Glutamatergic neuron (in vitro differentiated cells): ENCODE data around the gene DHX34. TPM values are rescaled to one million over a fixed set of nuclear protein-coding genes. Genes with fewer than 3 reads are reported as not detected.
A peak's percentile ranks its signal among the peaks of the same experiment; 100 is the strongest.

Experiments
- DNase-seq: peaks from one replicate; pipeline ENCODE4 v3.0.0; 2022
- H3K27ac Mint-ChIP-seq: one replicate; pipeline ENCODE4 v1.8.0; 2020; ENCODE audit warnings: mild to moderate bottlenecking, mixed read lengths, inconsistent platforms; ENCODE audit not compliant: unreplicated experiment
- H3K27me3 Mint-ChIP-seq: one replicate; pipeline ENCODE4 v1.8.0; 2020; ENCODE audit warnings: mild to moderate bottlenecking, moderate library complexity, mixed read lengths, inconsistent platforms; ENCODE audit not compliant: unreplicated experiment
- H3K36me3 Mint-ChIP-seq: one replicate; pipeline ENCODE4 v1.8.0; 2020; ENCODE audit warnings: mild to moderate bottlenecking, mixed read lengths, inconsistent platforms; ENCODE audit not compliant: unreplicated experiment
- H3K4me1 Mint-ChIP-seq: one replicate; pipeline ENCODE4 v1.8.0; 2020; ENCODE audit warnings: mild to moderate bottlenecking, low read depth, mixed read lengths, inconsistent platforms; ENCODE audit not compliant: unreplicated experiment
- H3K4me3 Mint-ChIP-seq: one replicate; pipeline ENCODE4 v1.8.0; 2020; ENCODE audit warnings: mild to moderate bottlenecking, mixed read lengths, inconsistent platforms; ENCODE audit not compliant: unreplicated experiment
- H3K9me3 Mint-ChIP-seq: one replicate; pipeline ENCODE4 v1.8.0; 2020; ENCODE audit warnings: mild to moderate bottlenecking, moderate library complexity, mixed read lengths, inconsistent platforms; ENCODE audit not compliant: unreplicated experiment
- CTCF ChIP-seq: fragments of 200-600 bp; sonication (generic); IDR thresholded peaks from one replicate; pipeline ENCODE4 v1.5.0; 2021; ENCODE audit not compliant: partially characterized antibody, unreplicated experiment
- total RNA-seq: library from RNA; stranded (reverse); fragmentation: NEBNext Ultra II Directional; extraction: Animal tissue kit (Norgen Biotek cat#: 25700); gene quantifications from one replicate; pipeline ENCODE4 v1.2.1, GENCODE V29; 2021; ENCODE audit not compliant: unreplicated experiment

Gene DHX34
- total RNA-seq, 1 donor from 2014 or later: 119 TPM

- H3K27me3 Mint-ChIP-seq: peaks cover 20% of the 10 kb centered on the region
- no peak for TF ChIP-seq CTCF
- peaks cover 16% of the 10 kb centered on the region for H3K36me3 Mint-ChIP-seq
Observed at GRCh38 chr19:47404334-47405196, 55.5 kb downstream of the DHX34 start.

DNA sequence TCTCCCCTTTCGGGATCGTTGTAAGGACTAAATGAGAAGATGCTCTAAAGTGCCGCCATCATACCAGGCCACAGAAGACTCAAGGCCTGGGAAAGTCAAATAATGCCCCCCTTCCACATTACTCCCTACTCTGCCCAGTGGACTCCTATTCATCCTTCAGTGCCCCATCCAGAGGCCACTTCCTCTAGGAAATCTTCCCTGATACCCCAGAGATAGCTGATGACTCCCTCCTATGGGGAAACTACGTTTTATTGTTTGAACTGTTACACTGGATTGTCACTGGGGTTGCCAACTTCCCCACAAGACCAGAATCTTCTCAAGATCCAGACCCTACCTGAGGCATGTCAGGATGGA lies 56.1 kb downstream of the DHX34 start:
- peaks cover 20% of the 10 kb centered on the region for H3K27me3 Mint-ChIP-seq
- no peak for DNase-seq
- no peak overlapping the region for H3K4me3 Mint-ChIP-seq
- peaks cover 6% of the 10 kb centered on the region for H3K4me1 Mint-ChIP-seq
- H3K27ac Mint-ChIP-seq: no peak overlapping the region
- H3K9me3 Mint-ChIP-seq: peaks cover 11% of the 10 kb centered on the region
- no peak for TF ChIP-seq CTCF
- H3K36me3 Mint-ChIP-seq: peaks cover 16% of the 10 kb centered on the region

More at GRCh38 chr19:47404334-47405196, 55.5 kb downstream of the DHX34 start:
- Mint-ChIP-seq H3K4me1 (peaks cover 6% of the 10 kb centered on the region), H3K4me3 (peak overlapping the region; percentile 34), H3K27ac (no peak overlapping the region), H3K9me3 (peaks cover 11% of the 10 kb centered on the region)
- no peak for DNase-seq

- Mint-ChIP-seq H3K4me1 (peaks cover 6% of the 10 kb centered on the region), H3K27ac (no peak overlapping the region), H3K4me3 (peak overlapping the region; percentile 4), H3K36me3 (peaks cover 16% of the 10 kb centered on the region), H3K9me3 (peaks cover 11% of the 10 kb centered on the region), H3K27me3 (peaks cover 20% of the 10 kb centered on the region)
- TF ChIP-seq CTCF: no peak
- no peak for DNase-seq
Observed at GRCh38 chr19:47405854-47406417, 56.8 kb downstream of the DHX34 start.

GRCh38 chr19:47406711-47407416 lies 57.7 kb downstream of the DHX34 start:
- H3K9me3 Mint-ChIP-seq: peaks cover 11% of the 10 kb centered on the region
- TF ChIP-seq CTCF: no peak
- no peak for DNase-seq
- H3K36me3 Mint-ChIP-seq: peaks cover 16% of the 10 kb centered on the region
- H3K27me3 Mint-ChIP-seq: peaks cover 20% of the 10 kb centered on the region
- H3K27ac Mint-ChIP-seq: peak overlapping the region; percentile 44
- peak overlapping the region; percentile 21 for H3K4me3 Mint-ChIP-seq
- peaks cover 6% of the 10 kb centered on the region for H3K4me1 Mint-ChIP-seq
